ENCODE results near the gene ABCC9.

GRCh38 chr12:21850419-21850818, 90.8 kb downstream of the ABCC9 start:
- TF ChIP-seq CTCF (IDR thresholded peaks at IDR 0.05) (no peak), TCF7L2 (IDR thresholded peaks at IDR 0.05; ENCODE audit: low read depth, low read length) (no peak), POLR2AphosphoS5 (IDR thresholded peaks at IDR 0.05; ENCODE audit: low read depth, low read length) (no peak), SIN3A (IDR thresholded peaks at IDR 0.05; ENCODE audit: borderline replicate concordance, insufficient read depth, low read depth, low read length) (no peak)
- TF ChIP-seq, protein P1, sequence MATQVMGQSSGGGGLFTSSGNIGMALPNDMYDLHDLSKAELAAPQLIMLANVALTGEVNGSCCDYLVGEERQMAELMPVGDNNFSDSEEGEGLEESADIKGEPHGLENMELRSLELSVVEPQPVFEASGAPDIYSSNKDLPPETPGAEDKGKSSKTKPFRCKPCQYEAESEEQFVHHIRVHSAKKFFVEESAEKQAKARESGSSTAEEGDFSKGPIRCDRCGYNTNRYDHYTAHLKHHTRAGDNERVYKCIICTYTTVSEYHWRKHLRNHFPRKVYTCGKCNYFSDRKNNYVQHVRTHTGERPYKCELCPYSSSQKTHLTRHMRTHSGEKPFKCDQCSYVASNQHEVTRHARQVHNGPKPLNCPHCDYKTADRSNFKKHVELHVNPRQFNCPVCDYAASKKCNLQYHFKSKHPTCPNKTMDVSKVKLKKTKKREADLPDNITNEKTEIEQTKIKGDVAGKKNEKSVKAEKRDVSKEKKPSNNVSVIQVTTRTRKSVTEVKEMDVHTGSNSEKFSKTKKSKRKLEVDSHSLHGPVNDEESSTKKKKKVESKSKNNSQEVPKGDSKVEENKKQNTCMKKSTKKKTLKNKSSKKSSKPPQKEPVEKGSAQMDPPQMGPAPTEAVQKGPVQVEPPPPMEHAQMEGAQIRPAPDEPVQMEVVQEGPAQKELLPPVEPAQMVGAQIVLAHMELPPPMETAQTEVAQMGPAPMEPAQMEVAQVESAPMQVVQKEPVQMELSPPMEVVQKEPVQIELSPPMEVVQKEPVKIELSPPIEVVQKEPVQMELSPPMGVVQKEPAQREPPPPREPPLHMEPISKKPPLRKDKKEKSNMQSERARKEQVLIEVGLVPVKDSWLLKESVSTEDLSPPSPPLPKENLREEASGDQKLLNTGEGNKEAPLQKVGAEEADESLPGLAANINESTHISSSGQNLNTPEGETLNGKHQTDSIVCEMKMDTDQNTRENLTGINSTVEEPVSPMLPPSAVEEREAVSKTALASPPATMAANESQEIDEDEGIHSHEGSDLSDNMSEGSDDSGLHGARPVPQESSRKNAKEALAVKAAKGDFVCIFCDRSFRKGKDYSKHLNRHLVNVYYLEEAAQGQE (IDR thresholded peaks at IDR 0.05; ENCODE audit: insufficient read depth in 1 of 2, low read depth in 2 of 2, low read length in 1 of 2) = no peak
